HG03196 (cell line): ENCODE measurements around the gene TRMU.

ENCODE experiments used
- ATAC-seq: cut with Tn5 transposase; IDR thresholded peaks from one replicate; pipeline ENCODE4 v1.9.1; 2021; ENCODE audit not compliant: unreplicated experiment

The TRMU gene

DNA sequence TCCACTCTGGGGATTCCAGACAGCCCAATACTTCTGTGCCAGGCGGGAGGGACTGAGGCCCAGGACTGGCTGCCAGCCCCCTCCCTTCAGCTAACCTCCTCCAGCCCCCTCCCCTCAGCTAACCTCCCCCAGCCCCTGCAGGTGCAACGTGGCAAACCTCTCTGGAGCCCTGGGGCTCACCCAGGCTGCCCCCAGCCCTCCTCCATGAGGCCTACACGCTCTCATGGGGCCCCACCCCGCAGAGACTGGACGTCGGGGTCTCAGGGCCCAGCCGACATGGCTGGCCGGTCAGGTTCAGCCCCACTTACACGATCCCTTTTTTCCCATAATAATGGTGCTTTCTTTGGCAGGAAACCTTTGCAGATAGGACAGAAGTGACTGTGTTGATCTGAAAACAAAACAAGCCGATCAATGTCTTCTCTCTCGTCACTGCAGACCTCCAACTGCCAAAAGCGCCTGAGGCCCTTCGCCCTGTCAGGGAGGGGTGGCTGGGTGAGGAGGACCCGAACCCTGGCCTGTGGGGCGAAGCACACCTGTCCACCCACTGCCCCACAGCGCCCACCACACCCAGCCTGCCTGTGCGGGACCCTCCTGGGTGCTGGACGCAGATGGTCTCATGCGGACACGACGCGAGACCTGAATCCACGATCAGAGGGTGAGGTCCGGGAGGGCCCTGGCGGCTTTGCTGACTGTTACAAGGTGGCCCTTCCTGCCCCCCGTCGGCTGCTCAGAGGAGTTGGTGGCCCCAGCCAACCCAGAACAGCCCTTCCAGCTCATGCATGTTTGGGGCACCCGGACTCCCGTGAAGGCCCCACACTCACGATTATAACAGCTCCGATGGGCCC is 33.6 kb downstream of the TRMU start:
- no peak for ATAC-seq

DNA sequence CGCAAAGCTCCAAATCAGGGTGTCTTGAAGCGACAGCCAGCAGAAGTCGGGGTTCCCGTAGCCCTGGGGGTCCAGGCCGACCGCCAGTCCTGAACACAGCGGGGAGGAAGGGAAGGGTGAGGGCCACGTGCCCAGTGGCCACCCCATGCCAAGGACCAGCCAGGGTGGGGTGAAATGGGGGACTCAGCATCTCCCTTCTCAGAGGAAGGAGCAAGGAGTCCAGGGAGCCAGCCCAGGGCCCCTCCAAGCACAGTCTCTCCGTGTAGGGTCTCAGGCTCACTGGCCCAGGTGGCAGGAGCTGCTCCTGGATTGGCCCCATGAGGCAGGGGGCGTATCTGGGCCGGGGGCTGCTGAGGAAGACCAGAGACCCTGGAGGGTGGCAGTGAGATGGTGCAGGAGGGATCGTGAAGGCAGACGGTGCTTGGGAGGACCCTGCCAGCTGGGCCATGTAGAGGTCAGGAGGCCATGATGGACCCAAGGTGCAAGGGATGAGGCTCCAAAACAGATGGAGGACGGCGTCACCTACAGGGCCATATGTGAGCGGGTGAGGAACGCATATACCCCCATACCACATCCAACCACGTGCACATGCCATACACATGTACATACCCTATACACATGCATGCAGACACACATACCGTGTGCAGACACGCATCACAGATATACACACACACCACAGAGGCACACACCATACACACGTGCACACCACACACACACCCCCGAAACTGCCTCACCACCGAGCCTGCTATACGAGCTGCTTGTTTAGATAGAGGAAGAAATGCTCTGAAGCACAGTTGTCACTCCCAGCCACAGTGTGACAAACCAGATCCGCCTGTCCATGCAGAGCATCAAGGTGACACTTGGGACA is 34.4 kb downstream of the TRMU start:
- no peak for ATAC-seq

DNA sequence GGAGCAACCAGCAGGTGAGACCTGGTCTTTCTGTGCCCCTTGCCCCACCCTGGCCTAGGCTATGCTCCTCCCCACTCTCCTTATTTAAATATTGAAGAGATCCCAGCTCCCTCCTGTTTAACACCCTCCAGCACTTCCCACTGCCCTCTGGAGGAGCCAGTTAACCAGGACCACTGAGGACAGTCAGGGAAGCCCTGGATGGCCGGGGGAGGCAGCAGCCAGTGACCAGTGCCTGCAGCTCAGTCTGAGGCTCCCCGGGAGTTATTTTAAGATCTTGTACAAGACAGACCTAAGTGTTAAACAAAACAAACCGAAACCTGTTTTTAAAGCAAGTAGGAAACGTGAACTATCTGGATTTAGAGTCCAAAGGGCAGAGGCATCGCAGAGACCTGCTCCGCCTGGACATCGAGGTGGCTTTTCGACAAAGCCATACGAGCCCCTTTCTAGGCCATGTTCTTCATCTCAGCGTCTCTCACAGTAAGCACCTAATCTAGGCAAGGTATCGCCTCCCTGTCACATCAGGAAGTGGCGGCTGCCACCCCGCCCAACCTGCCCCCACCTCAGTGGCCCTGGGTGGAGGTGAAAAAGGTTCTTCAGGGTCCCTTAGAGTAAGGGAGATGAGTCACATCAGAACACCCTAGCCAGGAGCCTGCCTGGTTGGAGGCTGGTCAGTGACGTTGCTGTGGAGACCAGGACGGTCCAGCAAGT is 35.2 kb downstream of the TRMU start:
- no peak for ATAC-seq

- no peak for ATAC-seq
These were observed 36.2 kb downstream of the TRMU start for GRCh38 chr22:46371623-46372226.

DNA sequence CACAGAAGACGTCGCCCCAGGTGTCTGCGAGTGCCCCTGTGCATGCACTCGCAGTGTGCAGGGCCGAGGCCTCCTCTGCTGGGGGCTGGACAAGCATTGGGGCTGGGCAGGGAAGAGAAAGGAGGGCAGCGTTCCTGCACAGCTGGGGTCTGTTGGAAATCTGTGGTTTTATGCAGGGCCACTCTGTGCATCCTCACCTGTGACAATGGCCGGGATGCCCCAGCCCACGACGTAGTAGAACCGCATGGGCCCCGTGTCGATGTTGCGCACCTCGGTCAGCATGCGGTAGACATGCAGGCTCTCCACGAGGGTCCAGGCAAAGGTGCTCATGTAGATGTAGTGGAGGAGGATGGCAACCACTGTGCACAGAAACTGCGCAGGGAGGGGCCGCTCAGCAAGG is 37.2 kb downstream of the TRMU start:
- ATAC-seq: no peak

- no peak for ATAC-seq
These were observed 37.6 kb downstream of the TRMU start for GRCh38 chr22:46373159-46373558.

- no peak for ATAC-seq
These were observed 38.6 kb downstream of the TRMU start for GRCh38 chr22:46373921-46374662.

DNA sequence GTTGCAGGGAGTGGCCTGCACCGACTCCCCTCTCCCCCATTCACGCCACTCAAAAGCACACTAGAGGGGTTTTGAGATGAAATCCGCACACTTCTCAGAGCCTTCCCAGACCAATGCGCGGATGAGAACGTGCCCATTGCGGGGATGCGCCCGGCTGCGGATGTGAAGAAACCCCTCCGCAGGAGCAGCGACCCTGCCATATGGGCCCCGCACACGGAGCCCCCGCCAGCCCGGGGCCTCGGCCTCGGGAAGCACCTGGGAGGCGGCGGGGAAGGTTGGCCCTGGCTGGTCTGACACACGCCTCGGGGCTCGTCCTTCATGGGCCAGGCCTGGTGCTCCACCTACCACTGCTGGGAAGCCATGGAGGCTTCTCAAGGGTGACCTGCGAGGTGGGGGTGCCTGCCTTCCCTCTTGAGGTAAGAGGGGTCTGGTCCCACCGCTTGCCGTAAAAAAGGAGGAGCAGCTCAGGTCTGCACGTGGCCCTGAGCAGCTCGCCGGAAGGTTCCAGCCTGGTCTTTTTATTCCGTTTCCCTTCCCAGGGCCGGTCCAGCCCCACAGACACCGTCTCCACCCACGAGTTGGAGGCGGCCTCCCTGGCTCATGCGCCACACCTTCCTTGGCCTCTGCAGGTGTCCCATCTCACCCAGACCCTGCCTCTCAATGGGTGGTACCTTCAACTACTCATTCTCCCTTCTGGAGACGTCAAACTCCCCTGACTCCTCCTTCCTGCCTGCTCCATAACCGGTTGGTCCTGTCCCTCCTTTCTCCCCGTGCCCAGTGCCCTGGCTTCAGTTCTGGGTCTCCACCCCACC is 39.4 kb downstream of the TRMU start:
- ATAC-seq: no peak

GRCh38 chr22:46376111-46376510 is 40.6 kb downstream of the TRMU start:
- ATAC-seq: no peak

- no peak for ATAC-seq
These were observed 41.5 kb downstream of the TRMU start for GRCh38 chr22:46376908-46377524.

- ATAC-seq: no peak
These were observed 42.3 kb downstream of the TRMU start for GRCh38 chr22:46377525-46378425.

- ATAC-seq: no peak
These were observed 43.0 kb downstream of the TRMU start for GRCh38 chr22:46378426-46379065.

- no peak for ATAC-seq
These were observed 43.8 kb downstream of the TRMU start for GRCh38 chr22:46379066-46379930.

GRCh38 chr22:46380069-46380468 is 44.6 kb downstream of the TRMU start:
- no peak for ATAC-seq

GRCh38 chr22:46380581-46380980 is 45.1 kb downstream of the TRMU start:
- no peak for ATAC-seq

GRCh38 chr22:46381142-46381541 is 45.6 kb downstream of the TRMU start:
- ATAC-seq: no peak

GRCh38 chr22:46381731-46382130 is 46.2 kb downstream of the TRMU start:
- ATAC-seq: no peak
